RWPE2 (cell line): Measurements from ENCODE around the gene KAZN.

Source experiments
- ATAC-seq: fragments of 200-7000 bp; cut with Tn5 transposase; 3 replicates; pipeline ENCODE4 v1.9.1; 2021; ENCODE audit warnings: low read depth
- DNase-seq: peaks from one replicate; pipeline ENCODE4 v3.0.0-alpha.2; 2020; ENCODE audit warnings: low spot score
- H3K27ac ChIP-seq: fragments of 450-650 bp; 2 replicates; pipeline ENCODE4 v1.5.1; 2017; ENCODE audit warnings: mild to moderate bottlenecking; ENCODE audit not compliant: poor library complexity, severe bottlenecking
- H3K27me3 ChIP-seq: fragments of 250-450 bp; sonication (Bioruptor Pico); 2 replicates; pipeline ENCODE4 v1.5.1; 2021; ENCODE audit warnings: mild to moderate bottlenecking, moderate library complexity; ENCODE audit not compliant: insufficient read depth, poor library complexity, severe bottlenecking
- H3K36me3 ChIP-seq: fragments of 250-450 bp; sonication (Bioruptor Pico); 2 replicates; pipeline ENCODE4 v1.5.1; 2020; ENCODE audit warnings: low read depth, mild to moderate bottlenecking, moderate library complexity
- H3K4me1 ChIP-seq: fragments of 250-450 bp; sonication (Bioruptor Pico); 2 replicates; pipeline ENCODE4 v1.5.1; 2021; ENCODE audit warnings: mild to moderate bottlenecking, moderate library complexity; ENCODE audit not compliant: insufficient read depth, poor library complexity, severe bottlenecking
- H3K4me3 ChIP-seq: fragments of 250-450 bp; sonication (Bioruptor Pico); 2 replicates; pipeline ENCODE4 v1.5.1; 2021; ENCODE audit warnings: mild to moderate bottlenecking, moderate library complexity; ENCODE audit not compliant: severe bottlenecking
- H3K9me3 ChIP-seq: fragments of 250-450 bp; sonication (Bioruptor Pico); 2 replicates; pipeline ENCODE4 v1.5.1; 2021; ENCODE audit warnings: mild to moderate bottlenecking, moderate library complexity; ENCODE audit not compliant: severe bottlenecking
- TF ChIP-seq, protein P1 (sequence below): fragments of 450-650 bp; IDR thresholded peaks from one replicate; pipeline ENCODE4 v1.5.1; 2017; ENCODE audit warnings: mild to moderate bottlenecking, moderate library complexity; ENCODE audit not compliant: poor library complexity, severe bottlenecking

KAZN gene

DNA sequence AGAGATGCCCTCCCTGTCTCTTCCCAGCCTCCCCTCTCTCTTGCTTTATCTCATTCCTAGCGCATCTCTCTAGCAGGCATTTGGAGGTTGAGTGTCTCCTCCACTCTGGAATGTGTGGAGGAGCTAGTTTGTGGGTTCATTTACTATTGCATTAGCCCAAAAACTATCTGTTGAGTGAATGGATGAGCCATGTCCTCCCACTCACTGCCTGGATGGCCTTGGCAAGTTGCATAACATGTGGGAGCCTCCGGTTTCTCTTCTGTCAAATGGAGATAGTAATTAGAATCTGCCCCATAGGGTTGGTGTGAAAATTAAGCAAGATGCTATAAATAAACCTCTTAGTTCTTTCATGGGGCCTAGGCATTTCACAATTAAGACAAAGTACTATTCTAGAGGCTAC is 181.8 kb downstream of the KAZN start:
- DNase-seq = no peak
- Histone ChIP-seq H3K27ac (no peak overlapping the region), H3K4me1 (no peaks in the 10 kb centered on the region), H3K36me3 (no peaks in the 10 kb centered on the region), H3K27me3 (no peaks in the 10 kb centered on the region), H3K9me3 (no peaks in the 10 kb centered on the region), H3K4me3 (no peak overlapping the region)
- no peak for ATAC-seq
- TF ChIP-seq, protein P1, sequence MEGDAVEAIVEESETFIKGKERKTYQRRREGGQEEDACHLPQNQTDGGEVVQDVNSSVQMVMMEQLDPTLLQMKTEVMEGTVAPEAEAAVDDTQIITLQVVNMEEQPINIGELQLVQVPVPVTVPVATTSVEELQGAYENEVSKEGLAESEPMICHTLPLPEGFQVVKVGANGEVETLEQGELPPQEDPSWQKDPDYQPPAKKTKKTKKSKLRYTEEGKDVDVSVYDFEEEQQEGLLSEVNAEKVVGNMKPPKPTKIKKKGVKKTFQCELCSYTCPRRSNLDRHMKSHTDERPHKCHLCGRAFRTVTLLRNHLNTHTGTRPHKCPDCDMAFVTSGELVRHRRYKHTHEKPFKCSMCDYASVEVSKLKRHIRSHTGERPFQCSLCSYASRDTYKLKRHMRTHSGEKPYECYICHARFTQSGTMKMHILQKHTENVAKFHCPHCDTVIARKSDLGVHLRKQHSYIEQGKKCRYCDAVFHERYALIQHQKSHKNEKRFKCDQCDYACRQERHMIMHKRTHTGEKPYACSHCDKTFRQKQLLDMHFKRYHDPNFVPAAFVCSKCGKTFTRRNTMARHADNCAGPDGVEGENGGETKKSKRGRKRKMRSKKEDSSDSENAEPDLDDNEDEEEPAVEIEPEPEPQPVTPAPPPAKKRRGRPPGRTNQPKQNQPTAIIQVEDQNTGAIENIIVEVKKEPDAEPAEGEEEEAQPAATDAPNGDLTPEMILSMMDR = no peak

DNA sequence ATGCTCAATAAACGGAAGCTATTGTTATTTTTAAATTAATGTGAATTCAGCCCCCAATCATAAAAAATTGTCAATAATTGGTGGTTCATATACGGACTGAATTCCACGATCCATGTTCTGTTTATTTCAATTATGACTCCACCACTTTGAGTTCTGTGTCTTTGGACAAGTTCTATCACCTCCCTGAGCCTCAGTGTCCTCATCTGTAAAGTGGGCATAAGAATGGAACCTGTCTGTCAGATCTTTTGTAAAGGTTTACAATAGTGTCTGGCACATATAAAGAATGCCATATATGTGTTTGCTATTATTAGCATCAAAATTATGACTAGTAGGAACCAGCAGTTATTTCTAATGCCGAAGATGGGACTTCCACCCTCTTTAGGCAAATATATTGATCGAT is 183.3 kb downstream of the KAZN start:
- TF ChIP-seq, protein P1 = no peak
- ATAC-seq (no peak), DNase-seq (no peak)
- H3K4me1 ChIP-seq = no peaks in the 10 kb centered on the region
- H3K4me3 ChIP-seq = no peak overlapping the region
- no peaks in the 10 kb centered on the region for H3K27me3 ChIP-seq
- H3K36me3 ChIP-seq = no peaks in the 10 kb centered on the region
- no peak overlapping the region for H3K27ac ChIP-seq
- no peaks in the 10 kb centered on the region for H3K9me3 ChIP-seq

DNA sequence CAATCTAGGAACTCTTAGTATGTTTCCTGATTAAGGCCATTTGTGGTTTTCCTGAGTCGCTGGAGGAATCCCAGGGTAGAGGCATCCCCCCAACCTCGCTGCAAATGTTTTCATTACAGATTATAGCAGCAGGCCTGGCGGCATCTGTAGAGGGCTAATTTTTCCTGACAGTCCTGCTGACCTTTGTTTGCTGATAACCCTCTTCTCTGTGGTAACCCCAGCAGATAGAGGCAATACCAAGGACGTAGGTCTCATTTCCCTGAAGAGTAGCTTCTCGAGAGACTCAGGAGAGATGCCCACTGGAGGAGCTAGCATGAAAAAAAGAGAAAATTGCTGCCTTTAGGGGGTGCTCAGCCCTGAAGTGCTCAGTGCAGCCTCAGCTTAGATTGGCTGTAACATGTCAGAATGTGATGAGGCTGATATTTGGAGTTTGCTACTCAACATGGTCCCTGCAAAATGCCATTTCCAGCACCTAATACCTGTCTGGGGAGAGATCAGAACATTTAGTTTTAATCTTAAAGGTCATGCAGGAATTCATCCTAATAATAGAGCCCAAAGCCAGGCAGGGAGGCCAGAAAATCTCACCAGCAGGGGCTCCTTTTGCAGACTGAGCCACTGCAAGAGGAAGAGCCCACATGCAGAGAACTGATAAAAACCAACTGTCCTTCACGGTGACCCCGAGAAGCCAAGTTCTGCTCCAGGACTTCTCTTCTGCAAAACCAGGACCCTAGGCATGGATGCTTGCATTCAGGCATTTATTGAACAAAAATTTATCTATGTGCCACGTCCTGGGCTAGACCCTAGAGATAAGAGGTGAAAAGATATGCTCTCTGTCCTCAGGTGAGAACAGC is 184.5 kb downstream of the KAZN start:
- no peaks in the 10 kb centered on the region for H3K27me3 ChIP-seq
- H3K4me1 ChIP-seq = peaks cover 4% of the 10 kb centered on the region
- TF ChIP-seq, protein P1 = no peak
- DNase-seq (no peak), ATAC-seq (no peak)
- no peaks in the 10 kb centered on the region for H3K9me3 ChIP-seq
- no peak overlapping the region for H3K4me3 ChIP-seq
- H3K36me3 ChIP-seq = no peaks in the 10 kb centered on the region
- H3K27ac ChIP-seq = no peak overlapping the region

DNA sequence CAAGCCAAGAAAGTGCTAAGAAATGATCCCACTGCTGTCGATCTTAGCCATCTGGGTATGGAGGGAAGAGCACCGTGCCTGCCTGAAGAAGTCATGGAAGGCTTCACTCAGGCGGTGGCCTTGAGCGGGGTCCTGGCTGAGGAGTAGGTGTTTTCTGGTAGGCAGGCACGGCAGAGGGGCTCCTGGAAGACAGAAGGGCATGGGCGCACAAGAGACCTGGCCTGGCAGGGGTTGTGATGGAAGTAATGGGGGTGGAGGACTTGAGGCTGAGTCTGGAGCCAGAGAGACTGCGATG is 185.1 kb downstream of the KAZN start:
- no peak overlapping the region for H3K27ac ChIP-seq
- TF ChIP-seq, protein P1 = no peak
- no peaks in the 10 kb centered on the region for H3K36me3 ChIP-seq
- DNase-seq = no peak
- H3K9me3 ChIP-seq = no peaks in the 10 kb centered on the region
- peaks cover 4% of the 10 kb centered on the region for H3K4me1 ChIP-seq
- H3K27me3 ChIP-seq = no peaks in the 10 kb centered on the region
- no peak overlapping the region for H3K4me3 ChIP-seq
- no peak for ATAC-seq
